Smooth muscle cell (in vitro differentiated cells): Measurements from ENCODE around the gene VPS35L. TPM values are rescaled to one million over a fixed set of nuclear protein-coding genes. Genes with fewer than 3 reads are reported as not detected.
"Not testable (repeated sequence)": the region's sequence is repeated elsewhere in the genome, so short reads cannot be mapped to it uniquely, and the experiment has no call there.

Experiments
- DNase-seq: peaks from one replicate; lab custom pipeline; 2025; ENCODE audit not compliant: unreplicated experiment; lab: John Stamatoyannopoulos, UW
- H2AFZ ChIP-seq: fragments of 200-600 bp; sonication (generic); 2 replicates; pipeline ENCODE4 v1.6.0; 2016; ENCODE audit warnings: antibody characterized with exemption, low read depth, mild to moderate bottlenecking
- H3F3A ChIP-seq: fragments of 200-600 bp; sonication (generic); 2 replicates; pipeline ENCODE4 v1.6.0; 2017; ENCODE audit warnings: antibody characterized with exemption, low read depth
- H3K27ac ChIP-seq: fragments of 200-600 bp; sonication (generic); 2 replicates; pipeline ENCODE4 v1.5.1; 2016; ENCODE audit warnings: low read depth, mild to moderate bottlenecking
- H3K27me3 ChIP-seq: fragments of 200-600 bp; sonication (generic); 2 replicates; pipeline ENCODE4 v1.6.1; 2016; ENCODE audit warnings: low read depth, mild to moderate bottlenecking
- H3K36me3 ChIP-seq: fragments of 200-600 bp; sonication (generic); 2 replicates; pipeline ENCODE4 v1.5.1; 2016; ENCODE audit warnings: low read depth
- H3K4me1 ChIP-seq: fragments of 200-600 bp; sonication (generic); 2 replicates; pipeline ENCODE4 v1.5.1; 2016; ENCODE audit warnings: low read depth
- H3K4me2 ChIP-seq: fragments of 200-600 bp; sonication (generic); 2 replicates; pipeline ENCODE4 v1.6.0; 2016; ENCODE audit warnings: mild to moderate bottlenecking
- H3K4me3 ChIP-seq: fragments of 200-600 bp; sonication (generic); 2 replicates; pipeline ENCODE4 v1.5.1; 2016; ENCODE audit warnings: mild to moderate bottlenecking
- H3K79me2 ChIP-seq: fragments of 200-600 bp; sonication (generic); 2 replicates; pipeline ENCODE4 v1.6.0; 2016; ENCODE audit warnings: low read depth, mild to moderate bottlenecking
- H3K9ac ChIP-seq: fragments of 200-600 bp; sonication (generic); 2 replicates; pipeline ENCODE4 v1.6.0; 2016; ENCODE audit warnings: low read depth
- H3K9me3 ChIP-seq: fragments of 200-600 bp; sonication (generic); replicated peaks from 2 replicates; pipeline ENCODE4 v1.5.1; 2016; ENCODE audit warnings: low read depth
- H4K20me1 ChIP-seq: fragments of 200-600 bp; sonication (generic); 2 replicates; pipeline ENCODE4 v1.6.0; 2016; ENCODE audit warnings: low read depth
- CTCF ChIP-seq: fragments of 200-600 bp; sonication (generic); IDR thresholded peaks from 2 replicates; pipeline ENCODE4 v1.5.1; 2017; ENCODE audit warnings: borderline replicate concordance, mild to moderate bottlenecking, antibody characterized with exemption; ENCODE audit not compliant: insufficient read depth, poor library complexity, severe bottlenecking
- WGBS: methylation state at CpG from one replicate; pipeline ENCODE4 v1.1.7; 2016; ENCODE audit warnings: low lambda C conversion rate; 5-methylcytosine and 5-hydroxymethylcytosine counted together
- polyA plus RNA-seq: library from polyadenylated mRNA; unstranded; fragments of >200 nt; fragmentation: Nextera tagmentation; extraction: Ambion mirVana; gene quantifications from 2 replicates; pipeline ENCODE4 v1.2.1, GENCODE V29; 2016
- total RNA-seq: library from RNA; depleted of rRNA; stranded (reverse); fragments of >200 nt; gene quantifications from 2 replicates; pipeline ENCODE4 v1.2.3, GENCODE V29; 2014

VPS35L gene
- total and polyA plus RNA-seq, 2 experiments from 2014 or later: 46.7 to 47.4 TPM

DNA sequence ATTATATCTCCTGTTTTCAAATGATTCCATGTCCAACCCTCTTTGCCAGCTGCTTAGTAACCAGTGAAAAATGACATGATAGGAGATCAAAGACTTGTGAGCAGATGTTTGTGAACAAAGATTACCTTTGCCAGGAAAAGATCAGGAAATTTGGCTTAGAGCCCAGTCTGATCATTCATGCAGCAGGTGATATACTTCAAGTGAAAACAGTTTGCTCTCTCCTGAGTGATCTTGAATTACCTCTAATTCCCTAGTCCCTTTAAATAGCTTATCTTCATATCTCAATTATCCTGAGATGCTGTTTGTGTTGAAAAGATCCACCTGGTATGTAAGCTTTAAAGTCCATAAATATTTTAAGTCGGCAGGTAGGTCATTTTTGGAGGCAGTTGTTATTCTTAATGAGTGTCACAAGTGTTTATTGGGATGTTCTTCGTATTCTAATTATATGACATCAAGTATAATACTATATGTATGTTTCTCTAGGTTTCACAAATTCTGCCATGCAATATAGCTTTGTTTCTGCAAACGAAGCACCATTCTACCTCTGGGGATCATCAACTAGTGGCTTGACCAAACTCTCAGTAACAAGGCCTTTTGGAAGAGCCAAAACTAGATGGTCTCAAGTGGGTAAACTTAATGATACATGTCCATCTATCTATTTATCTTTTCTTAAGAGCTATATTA is 13.2 kb upstream of the VPS35L start:
- Histone ChIP-seq H2AFZ (no peak overlapping the region), H3K36me3 (peaks cover 8% of the 10 kb centered on the region), H3K4me3 (no peak overlapping the region), H3K27ac (no peak overlapping the region), H3K79me2 (peaks cover 4% of the 10 kb centered on the region), H3K9ac (no peak overlapping the region), H3K4me1 (no peaks in the 10 kb centered on the region), H4K20me1 (no peaks in the 10 kb centered on the region), H3K27me3 (no peaks in the 10 kb centered on the region), H3F3A (no peaks in the 10 kb centered on the region), H3K9me3 (no peaks in the 10 kb centered on the region), H3K4me2 (no peak overlapping the region)
- no peak for DNase-seq
- no peak for TF ChIP-seq CTCF
- WGBS: 91% methylated on average over 3 of the region's 3 CpGs

DNA sequence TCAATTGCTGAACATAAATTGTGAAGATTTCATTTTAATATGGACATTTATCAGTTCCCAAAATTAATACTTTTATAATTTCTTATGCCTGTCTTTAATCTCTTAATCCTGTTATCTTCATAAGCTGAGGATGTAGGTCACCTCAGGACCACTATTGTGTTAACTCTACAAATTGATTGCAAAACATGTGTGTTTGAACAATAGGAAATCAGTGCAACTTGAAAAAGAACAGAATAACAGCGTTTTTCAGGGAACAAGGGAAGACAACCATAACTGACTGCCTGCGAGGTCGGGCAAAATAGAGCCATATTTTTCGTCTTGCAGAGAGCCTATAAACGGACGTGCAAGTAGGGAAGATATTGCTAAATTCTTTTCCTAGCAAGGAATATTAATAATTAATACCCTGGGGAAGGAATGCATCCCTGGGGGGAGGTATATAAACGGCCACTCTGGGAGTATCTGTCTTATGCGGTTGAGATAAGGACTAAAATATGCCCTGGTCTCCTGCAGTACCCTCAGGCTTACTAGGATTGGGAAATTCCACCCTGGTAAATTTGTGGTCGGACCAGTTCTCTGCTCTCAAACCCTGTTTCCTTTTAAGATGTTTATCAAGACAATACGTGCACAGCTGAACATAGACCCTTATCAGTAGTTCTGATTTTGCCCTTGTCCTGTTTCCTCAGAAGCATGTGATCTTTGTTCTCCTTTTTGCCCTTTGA is 12.1 kb upstream of the VPS35L start:
- not testable (repeated sequence) for H3K4me2 ChIP-seq, H3K4me1 ChIP-seq, H2AFZ ChIP-seq, H3K9me3 ChIP-seq, H4K20me1 ChIP-seq, H3K9ac ChIP-seq, DNase-seq, H3K4me3 ChIP-seq, H3K79me2 ChIP-seq, H3K36me3 ChIP-seq, H3K27me3 ChIP-seq, H3F3A ChIP-seq, H3K27ac ChIP-seq
- 85% methylated on average over 10 of the region's 10 CpGs for WGBS

DNA sequence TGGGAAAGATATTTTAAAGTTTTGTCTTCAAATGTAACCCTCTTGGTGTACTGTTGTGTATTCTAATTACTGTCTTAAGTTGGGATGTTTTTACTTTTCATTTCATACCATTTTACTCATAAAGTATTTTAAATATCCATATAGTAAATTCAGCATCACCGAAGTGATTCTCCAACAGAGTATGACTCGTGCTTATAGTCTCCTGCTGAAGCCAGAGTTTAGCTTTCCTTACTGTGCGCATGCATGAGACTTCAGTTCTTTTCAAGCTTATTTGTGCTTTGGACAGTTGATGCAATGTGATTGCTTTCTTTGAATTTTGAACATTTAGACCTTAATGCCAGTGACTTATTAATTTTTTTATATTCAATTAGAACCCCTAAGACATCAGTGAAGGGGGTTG is 7.4 kb upstream of the VPS35L start:
- H3K4me2 ChIP-seq: no peak overlapping the region
- WGBS: 96% methylated on average over 3 of the region's 3 CpGs
- no peak overlapping the region for H3K4me3 ChIP-seq
- no peaks in the 10 kb centered on the region for H3K36me3 ChIP-seq
- no peak overlapping the region for H2AFZ ChIP-seq
- no peaks in the 10 kb centered on the region for H3F3A ChIP-seq
- H3K9ac ChIP-seq: no peak overlapping the region
- H3K27ac ChIP-seq: no peak overlapping the region
- no peak for TF ChIP-seq CTCF
- no peak for DNase-seq
- H3K79me2 ChIP-seq: peaks cover 4% of the 10 kb centered on the region
- H3K27me3 ChIP-seq: no peaks in the 10 kb centered on the region
- no peaks in the 10 kb centered on the region for H3K9me3 ChIP-seq
- H4K20me1 ChIP-seq: no peaks in the 10 kb centered on the region
- H3K4me1 ChIP-seq: no peaks in the 10 kb centered on the region

- no peak for DNase-seq
- Histone ChIP-seq H3K9me3 (no peaks in the 10 kb centered on the region), H3K36me3 (no peaks in the 10 kb centered on the region), H3K27ac (no peak overlapping the region), H3F3A (no peaks in the 10 kb centered on the region), H3K79me2 (peaks cover 4% of the 10 kb centered on the region), H3K4me2 (no peak overlapping the region), H3K4me1 (no peaks in the 10 kb centered on the region), H3K27me3 (no peaks in the 10 kb centered on the region), H2AFZ (no peak overlapping the region), H3K4me3 (no peak overlapping the region), H3K9ac (no peak overlapping the region), H4K20me1 (no peaks in the 10 kb centered on the region)
- no peak for TF ChIP-seq CTCF
Measured at GRCh38 chr16:19549673-19550072, 5.8 kb upstream of the VPS35L start.
